ENCODE measurements around the gene SHCBP1L.
A peak's percentile ranks its signal among the peaks of the same experiment; 100 is the strongest.
"Not testable (repeated sequence)": the region's sequence is repeated elsewhere in the genome, so short reads cannot be mapped to it uniquely, and the experiment has no call there.

SHCBP1L gene

GRCh38 chr1:182965096-182965495 lies 12.1 kb upstream of the SHCBP1L start:
- DNase-seq (ENCODE audit: low spot score): no peak

GRCh38 chr1:182962554-182963115 lies 9.7 kb upstream of the SHCBP1L start:
- peak; percentile 89 for DNase-seq (ENCODE audit: low spot score)

GRCh38 chr1:182960046-182960445 lies 7.1 kb upstream of the SHCBP1L start:
- DNase-seq (ENCODE audit: low spot score): no peak

GRCh38 chr1:182957902-182958395 lies 5.0 kb upstream of the SHCBP1L start:
- DNase-seq (ENCODE audit: low spot score): no peak

GRCh38 chr1:182956708-182957365 lies 3.9 kb upstream of the SHCBP1L start:
- DNase-seq (ENCODE audit: low spot score): no peak

GRCh38 chr1:182955596-182956588 lies 2.9 kb upstream of the SHCBP1L start:
- DNase-seq (ENCODE audit: low spot score): peak; percentile 33

- no peak for DNase-seq (ENCODE audit: low spot score)
Measured at GRCh38 chr1:182953826-182954225, 860 bp upstream of the SHCBP1L start.

- DNase-seq (ENCODE audit: low spot score): not testable (repeated sequence)
Measured at GRCh38 chr1:182943336-182943735, 9.6 kb downstream of the SHCBP1L start.

GRCh38 chr1:182942145-182942544 lies 10.8 kb downstream of the SHCBP1L start:
- not testable (repeated sequence) for DNase-seq (ENCODE audit: low spot score)

- no peak for DNase-seq (ENCODE audit: low spot score)
Measured at GRCh38 chr1:182939413-182939812, 13.6 kb downstream of the SHCBP1L start.

GRCh38 chr1:182935716-182936115 lies 17.2 kb downstream of the SHCBP1L start:
- no peak for DNase-seq (ENCODE audit: low spot score)

- no peak for DNase-seq (ENCODE audit: low spot score)
Measured at GRCh38 chr1:182930985-182931384, 22.0 kb downstream of the SHCBP1L start.

- DNase-seq (ENCODE audit: low spot score): no peak
Measured at GRCh38 chr1:182927693-182928433, 25.1 kb downstream of the SHCBP1L start.

- DNase-seq (ENCODE audit: low spot score): no peak
Measured at GRCh38 chr1:182925661-182926060, 27.3 kb downstream of the SHCBP1L start.

GRCh38 chr1:182917378-182917777 lies 35.6 kb downstream of the SHCBP1L start:
- DNase-seq (ENCODE audit: low spot score): no peak

GRCh38 chr1:182913401-182913800 lies 39.6 kb downstream of the SHCBP1L start:
- no peak for DNase-seq (ENCODE audit: low spot score)

- peak; percentile 27 for DNase-seq (ENCODE audit: low spot score)
Measured at GRCh38 chr1:182910143-182910542, 42.8 kb downstream of the SHCBP1L start.

- no peak for DNase-seq (ENCODE audit: low spot score)
Measured at GRCh38 chr1:182909578-182909977, 43.4 kb downstream of the SHCBP1L start.

- no peak for DNase-seq (ENCODE audit: low spot score)
Measured at GRCh38 chr1:182905321-182905720, 47.6 kb downstream of the SHCBP1L start.

- DNase-seq (ENCODE audit: low spot score): not testable (repeated sequence)
Measured at GRCh38 chr1:182901946-182902345, 51.0 kb downstream of the SHCBP1L start.

- no peak for DNase-seq (ENCODE audit: low spot score)
Measured at GRCh38 chr1:182897696-182898095, 55.3 kb downstream of the SHCBP1L start.

Data from D341Med (cell line).